ENCODE measurements around the gene CHAF1A.

Gene CHAF1A

DNA sequence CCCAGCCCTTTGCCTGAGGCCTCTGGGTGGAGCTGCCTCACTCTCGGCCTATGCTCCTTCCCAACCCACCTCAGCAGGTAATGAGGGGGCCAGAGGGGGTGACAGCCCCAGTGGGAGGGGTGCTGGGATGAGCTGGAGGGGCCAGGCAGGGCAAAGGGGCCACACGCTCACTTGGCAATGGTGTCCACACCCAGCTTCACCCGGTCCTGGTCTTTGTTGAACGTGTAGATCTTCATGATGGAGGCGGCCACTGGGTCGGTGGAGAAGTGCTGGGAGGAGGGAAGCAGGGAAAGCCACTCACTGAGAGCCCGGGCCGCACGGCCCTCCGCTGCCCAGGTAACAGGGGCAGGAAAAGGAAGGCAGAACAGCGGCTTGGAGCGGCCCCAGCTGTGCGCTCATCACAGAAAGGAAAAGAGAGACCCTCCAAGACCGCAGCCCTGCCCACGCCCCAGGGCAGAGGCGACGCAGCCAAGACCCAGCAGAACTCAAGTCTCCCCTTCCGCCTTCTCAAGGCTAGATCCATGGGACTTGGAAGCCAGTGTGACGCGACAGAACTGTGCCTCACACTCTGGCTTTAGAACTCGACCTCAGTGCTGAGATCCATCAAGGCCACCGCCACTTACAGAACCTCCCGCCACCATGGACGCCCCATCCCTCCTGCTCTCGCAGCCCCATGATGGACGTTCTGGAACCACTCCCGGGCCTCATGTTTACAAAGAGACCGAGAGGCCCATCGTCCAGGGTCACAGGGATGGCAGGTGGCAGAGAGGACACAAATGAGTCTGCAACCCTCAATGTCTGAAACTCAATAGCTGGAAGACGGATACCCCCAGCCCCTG, 45.9 kb downstream of the CHAF1A start:
- TF ChIP-seq, protein P1, sequence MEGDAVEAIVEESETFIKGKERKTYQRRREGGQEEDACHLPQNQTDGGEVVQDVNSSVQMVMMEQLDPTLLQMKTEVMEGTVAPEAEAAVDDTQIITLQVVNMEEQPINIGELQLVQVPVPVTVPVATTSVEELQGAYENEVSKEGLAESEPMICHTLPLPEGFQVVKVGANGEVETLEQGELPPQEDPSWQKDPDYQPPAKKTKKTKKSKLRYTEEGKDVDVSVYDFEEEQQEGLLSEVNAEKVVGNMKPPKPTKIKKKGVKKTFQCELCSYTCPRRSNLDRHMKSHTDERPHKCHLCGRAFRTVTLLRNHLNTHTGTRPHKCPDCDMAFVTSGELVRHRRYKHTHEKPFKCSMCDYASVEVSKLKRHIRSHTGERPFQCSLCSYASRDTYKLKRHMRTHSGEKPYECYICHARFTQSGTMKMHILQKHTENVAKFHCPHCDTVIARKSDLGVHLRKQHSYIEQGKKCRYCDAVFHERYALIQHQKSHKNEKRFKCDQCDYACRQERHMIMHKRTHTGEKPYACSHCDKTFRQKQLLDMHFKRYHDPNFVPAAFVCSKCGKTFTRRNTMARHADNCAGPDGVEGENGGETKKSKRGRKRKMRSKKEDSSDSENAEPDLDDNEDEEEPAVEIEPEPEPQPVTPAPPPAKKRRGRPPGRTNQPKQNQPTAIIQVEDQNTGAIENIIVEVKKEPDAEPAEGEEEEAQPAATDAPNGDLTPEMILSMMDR (IDR thresholded peaks at IDR 0.05; ENCODE audit: low read depth, low read length), result no peak
- no peak overlapping the region for H3K4me3 ChIP-seq (ENCODE audit: low read depth, low read length)

DNA sequence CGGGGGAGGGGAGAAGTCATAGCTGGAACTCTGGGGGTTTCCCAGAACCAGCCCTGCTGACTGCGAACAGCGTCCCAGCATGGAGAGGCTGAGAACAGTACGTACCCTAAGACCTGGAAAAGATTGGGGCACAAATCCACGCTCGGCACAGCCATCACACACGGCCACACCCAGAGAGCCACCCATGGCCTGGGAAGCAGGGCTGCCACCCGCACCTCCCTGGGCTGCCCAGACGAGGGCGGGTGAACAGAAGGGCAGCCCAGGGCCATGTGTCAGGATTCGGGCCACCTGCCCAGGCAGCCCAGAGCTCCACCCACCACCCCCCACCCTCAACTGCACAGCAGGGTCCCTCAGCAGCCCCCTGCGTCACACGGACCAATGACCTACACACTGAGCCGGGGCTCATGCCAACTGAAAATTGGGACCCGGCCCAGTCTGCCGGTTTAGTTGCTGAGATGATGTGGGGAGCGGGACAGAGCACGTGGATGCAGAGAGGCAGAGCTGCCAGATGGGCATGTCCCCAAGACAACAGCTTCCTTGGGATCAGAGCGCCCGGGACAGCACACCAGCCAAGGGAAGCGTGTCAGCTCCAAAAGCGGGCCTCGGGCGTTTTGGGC, 46.7 kb downstream of the CHAF1A start:
- H3K4me3 ChIP-seq (ENCODE audit: low read depth, low read length), result no peak overlapping the region
- TF ChIP-seq, protein P1 (IDR thresholded peaks at IDR 0.05; ENCODE audit: low read depth, low read length), result no peak

DNA sequence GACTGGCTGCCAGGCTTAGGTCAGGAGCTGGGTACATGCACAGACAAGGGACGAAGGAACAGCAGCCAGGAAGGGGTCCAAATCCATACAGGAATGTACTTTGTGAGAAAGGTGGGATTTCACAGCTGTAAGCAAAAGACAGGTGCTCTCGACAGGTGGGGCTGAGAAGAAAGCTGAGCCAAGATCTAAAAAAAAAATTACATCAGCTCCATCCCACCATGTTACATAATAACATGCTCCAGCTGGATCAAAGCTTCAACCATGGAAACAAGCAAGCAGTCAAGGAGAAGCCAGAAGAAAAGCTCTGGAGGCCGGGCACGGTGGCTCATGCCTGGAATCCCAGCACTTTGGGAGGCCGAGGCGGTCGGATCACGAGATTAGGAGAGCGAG, 47.2 kb downstream of the CHAF1A start:
- H3K4me3 ChIP-seq (ENCODE audit: low read depth, low read length), result no peak overlapping the region
- TF ChIP-seq, protein P1 (IDR thresholded peaks at IDR 0.05; ENCODE audit: low read depth, low read length), result no peak

DNA sequence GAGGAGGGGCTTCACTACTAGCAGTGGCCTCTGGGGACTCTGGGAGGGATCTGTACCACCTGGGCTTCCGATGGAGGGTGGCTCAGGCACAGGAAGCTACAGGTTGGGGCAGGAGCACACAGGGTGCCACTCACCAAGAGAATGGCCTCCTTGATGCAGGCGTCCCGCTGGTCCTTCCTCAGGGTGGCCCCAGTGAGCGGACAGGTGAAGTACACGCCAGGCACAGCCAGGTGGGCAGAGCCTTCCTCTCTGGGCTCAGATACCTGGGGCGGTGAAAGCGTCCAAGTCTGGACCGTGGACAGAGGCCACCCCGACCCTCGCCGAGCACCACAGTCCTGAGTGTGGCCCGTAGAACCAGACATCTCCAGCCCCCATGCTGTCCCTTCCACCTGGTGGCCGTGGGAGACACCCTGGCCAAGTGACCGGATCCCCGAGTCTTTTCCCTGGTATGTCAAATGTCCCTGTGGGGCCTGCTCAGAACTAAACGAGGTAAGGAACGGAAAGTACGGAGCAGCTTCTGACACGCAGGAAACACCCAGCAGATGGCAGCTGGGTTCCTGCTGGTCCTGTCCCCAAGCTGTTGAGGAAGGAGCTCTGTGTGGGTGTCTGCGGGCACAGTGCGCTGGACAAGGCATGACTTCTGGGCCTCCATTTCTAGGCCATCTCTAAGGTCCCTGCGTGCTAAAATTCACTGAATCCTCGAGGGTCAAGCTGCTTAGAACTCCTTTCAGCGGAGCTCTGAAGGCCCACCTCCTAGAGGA, 50.0 kb downstream of the CHAF1A start:
- TF ChIP-seq, protein P1 (IDR thresholded peaks at IDR 0.05; ENCODE audit: low read depth, low read length), result no peak
- H3K4me3 ChIP-seq (ENCODE audit: low read depth, low read length), result no peak overlapping the region

DNA sequence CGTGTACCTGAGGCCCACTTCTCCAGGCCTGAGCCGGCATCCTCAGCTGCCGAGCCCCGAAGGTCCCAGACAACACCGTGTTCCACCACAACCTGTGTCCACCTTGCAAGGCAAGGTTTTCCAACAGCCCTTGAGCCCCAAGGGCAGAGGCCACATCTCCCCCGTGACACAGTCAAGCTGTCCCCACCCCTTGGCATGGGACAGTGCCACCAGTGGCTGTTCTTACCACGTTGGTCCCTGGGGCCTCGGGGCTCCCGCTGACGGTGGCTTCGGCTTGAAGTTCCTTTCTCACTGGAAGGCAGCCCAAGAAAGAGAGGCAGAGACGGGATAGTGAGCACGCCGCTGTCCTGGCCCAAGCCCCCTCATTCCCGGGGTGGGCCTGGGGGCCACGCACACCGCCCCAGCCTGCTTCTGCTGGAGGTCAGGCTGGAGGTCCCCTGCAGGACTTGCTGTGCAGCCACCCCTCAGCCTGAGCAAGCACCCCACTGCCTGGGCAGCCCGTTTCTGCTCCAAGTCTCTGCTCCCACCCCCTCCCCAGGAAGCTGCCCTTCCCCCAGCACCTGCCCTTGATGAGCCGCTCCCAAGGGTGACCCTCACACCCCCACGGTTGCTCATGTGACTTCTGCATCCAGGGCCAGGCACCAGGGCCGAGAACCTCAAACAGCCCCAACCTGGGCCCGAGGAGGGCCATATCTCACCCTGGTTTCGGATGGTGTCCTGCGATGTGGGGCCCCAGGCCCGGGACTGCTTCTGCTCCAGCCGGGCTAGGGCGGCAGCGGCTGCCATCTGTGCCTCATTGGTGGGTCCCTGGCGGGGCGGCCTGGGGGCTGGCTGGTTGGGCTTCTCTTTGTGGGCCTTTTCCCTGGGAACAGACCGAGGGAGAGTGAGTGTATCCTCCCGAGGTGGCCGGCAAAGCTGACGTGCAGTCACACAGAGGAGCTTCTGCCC, 51.1 kb downstream of the CHAF1A start:
- TF ChIP-seq, protein P1 (IDR thresholded peaks at IDR 0.05; ENCODE audit: low read depth, low read length), result no peak
- H3K4me3 ChIP-seq (ENCODE audit: low read depth, low read length), result no peak overlapping the region

DNA sequence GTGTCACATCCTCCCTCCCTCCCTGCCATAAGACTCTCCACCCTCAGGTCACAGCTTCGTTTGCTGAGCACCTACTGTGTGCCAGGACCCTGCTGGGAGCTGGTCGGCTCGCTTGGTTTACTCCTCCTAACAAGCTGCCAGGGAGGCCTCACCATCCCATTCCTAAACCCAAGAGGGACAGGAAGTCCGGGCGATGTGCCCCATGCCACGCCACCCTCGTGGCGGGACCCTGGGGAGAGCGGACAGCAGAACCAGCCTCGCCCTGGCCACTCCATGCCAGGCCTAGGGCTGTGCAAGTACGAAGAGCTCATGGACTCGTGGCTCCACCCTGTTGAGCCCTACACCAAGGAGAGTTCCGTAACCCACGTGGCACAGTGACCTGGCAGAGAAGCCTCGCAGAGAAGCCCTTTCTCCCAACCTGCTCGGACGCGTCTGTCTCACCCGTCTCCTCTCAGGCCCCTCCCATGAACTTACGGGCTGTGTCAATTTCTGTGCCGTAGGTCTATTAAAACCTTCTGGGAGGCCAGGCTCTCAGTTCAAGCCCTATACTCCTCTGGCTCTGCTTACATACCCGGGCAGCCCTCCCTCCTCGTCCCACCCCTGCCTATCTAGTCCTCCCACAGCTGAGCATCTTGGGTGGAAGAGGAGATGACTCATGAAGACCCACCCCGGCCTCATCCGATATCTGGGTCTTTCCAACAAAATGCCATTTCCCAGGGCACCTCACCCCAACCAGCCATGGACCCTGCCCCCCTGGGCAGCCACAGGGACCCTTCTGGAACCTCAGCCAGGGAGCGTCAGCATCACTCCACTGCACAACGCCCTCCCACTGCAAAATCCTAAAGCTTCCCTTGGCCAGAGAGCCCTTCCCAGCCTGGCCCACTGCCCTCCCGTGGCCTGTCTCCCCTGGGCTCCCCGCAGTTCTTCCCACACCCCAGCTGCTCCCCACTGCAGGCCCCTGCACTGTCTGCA, 52.6 kb downstream of the CHAF1A start:
- peak overlapping the region; percentile 91 for H3K4me3 ChIP-seq (ENCODE audit: low read depth, low read length)
- TF ChIP-seq, protein P1 (IDR thresholded peaks at IDR 0.05; ENCODE audit: low read depth, low read length), result no peak

Measured in WI38 (cell line).